Measurements from ENCODE around the gene ZNF688.
"Not testable (repeated sequence)": the region's sequence is repeated elsewhere in the genome, so short reads cannot be mapped to it uniquely, and the experiment has no call there.

Gene ZNF688

GRCh38 chr16:30603945-30604315 lies 32.4 kb upstream of the ZNF688 start:
- in situ Hi-C loops (cut with MboI; ENCODE audit: low sequenced_read_pairs, unreplicated experiment), result loop anchor here (25.0 kb wide), 2 partner anchors 167 to 492 kb away; partner anchors contain the start of genes DCTPP1, GDPD3, MAPK3 and SEPHS2
- TF ChIP-seq, protein P1, sequence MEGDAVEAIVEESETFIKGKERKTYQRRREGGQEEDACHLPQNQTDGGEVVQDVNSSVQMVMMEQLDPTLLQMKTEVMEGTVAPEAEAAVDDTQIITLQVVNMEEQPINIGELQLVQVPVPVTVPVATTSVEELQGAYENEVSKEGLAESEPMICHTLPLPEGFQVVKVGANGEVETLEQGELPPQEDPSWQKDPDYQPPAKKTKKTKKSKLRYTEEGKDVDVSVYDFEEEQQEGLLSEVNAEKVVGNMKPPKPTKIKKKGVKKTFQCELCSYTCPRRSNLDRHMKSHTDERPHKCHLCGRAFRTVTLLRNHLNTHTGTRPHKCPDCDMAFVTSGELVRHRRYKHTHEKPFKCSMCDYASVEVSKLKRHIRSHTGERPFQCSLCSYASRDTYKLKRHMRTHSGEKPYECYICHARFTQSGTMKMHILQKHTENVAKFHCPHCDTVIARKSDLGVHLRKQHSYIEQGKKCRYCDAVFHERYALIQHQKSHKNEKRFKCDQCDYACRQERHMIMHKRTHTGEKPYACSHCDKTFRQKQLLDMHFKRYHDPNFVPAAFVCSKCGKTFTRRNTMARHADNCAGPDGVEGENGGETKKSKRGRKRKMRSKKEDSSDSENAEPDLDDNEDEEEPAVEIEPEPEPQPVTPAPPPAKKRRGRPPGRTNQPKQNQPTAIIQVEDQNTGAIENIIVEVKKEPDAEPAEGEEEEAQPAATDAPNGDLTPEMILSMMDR (IDR thresholded peaks at IDR 0.05; ENCODE audit: borderline replicate concordance, control extremely low read depth, extremely low read depth, insufficient read depth, missing control alignments), result no peak
- DNase-seq (ENCODE audit: low spot score), result no peak

GRCh38 chr16:30602616-30603277 lies 31.2 kb upstream of the ZNF688 start:
- in situ Hi-C loops (cut with MboI; ENCODE audit: low sequenced_read_pairs, unreplicated experiment), result loop anchor here (25.0 kb wide), 2 partner anchors 165 to 490 kb away; partner anchors contain the start of genes DCTPP1, GDPD3, MAPK3 and SEPHS2
- TF ChIP-seq, protein P1 (IDR thresholded peaks at IDR 0.05; ENCODE audit: borderline replicate concordance, control extremely low read depth, extremely low read depth, insufficient read depth, missing control alignments), result no peak
- no peak for DNase-seq (ENCODE audit: low spot score)

DNA sequence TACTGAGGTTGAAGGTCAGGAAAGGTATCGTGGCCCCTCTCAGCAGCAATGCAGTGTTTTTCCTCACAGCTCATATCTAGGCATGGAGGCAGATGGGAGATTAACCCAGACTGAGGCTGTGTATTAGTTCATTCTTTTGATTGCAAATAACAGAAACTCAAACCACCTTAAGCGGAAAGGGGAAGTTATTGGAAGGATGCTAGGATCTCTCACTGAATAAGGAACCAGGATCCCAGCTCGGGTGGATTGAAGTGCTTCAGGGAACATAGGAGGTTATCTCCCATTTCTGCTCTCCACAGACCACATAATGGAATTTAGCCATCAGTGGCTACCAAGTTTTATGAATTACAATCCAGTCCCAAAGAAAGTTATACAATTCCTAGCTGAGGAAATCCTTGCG lies 30.5 kb upstream of the ZNF688 start:
- in situ Hi-C loops (cut with MboI; ENCODE audit: low sequenced_read_pairs, unreplicated experiment), result loop anchor here (25.0 kb wide), 2 partner anchors 165 to 490 kb away; partner anchors contain the start of genes DCTPP1, GDPD3, MAPK3 and SEPHS2
- no peak for DNase-seq (ENCODE audit: low spot score)
- TF ChIP-seq, protein P1 (IDR thresholded peaks at IDR 0.05; ENCODE audit: borderline replicate concordance, control extremely low read depth, extremely low read depth, insufficient read depth, missing control alignments), result no peak

GRCh38 chr16:30600929-30601328 lies 29.4 kb upstream of the ZNF688 start:
- in situ Hi-C loops (cut with MboI; ENCODE audit: low sequenced_read_pairs, unreplicated experiment), result loop anchor here (25.0 kb wide), 2 partner anchors 164 to 489 kb away; partner anchors contain the start of genes DCTPP1, GDPD3, MAPK3 and SEPHS2
- DNase-seq (ENCODE audit: low spot score), result no peak
- TF ChIP-seq, protein P1 (IDR thresholded peaks at IDR 0.05; ENCODE audit: borderline replicate concordance, control extremely low read depth, extremely low read depth, insufficient read depth, missing control alignments), result no peak

DNA sequence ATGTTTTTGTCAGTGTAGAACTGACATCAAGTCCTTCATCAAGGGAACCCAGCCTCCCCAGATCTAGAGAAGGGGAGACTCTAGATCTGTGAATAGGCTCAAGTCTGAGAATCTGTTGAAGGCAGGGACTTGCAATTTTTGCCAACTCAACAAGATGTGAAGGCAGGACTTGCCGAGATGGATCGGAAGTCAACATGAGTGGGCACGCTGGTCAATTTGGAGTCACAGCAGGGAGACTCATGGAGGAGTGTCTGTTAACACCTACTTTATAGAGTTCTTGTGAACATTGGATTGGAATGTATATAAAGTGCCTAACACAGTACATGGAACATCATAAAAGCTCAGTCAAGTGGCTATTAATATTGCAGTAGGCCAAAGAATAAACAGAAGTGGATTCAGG lies 28.7 kb upstream of the ZNF688 start:
- DNase-seq (ENCODE audit: low spot score), result no peak
- TF ChIP-seq, protein P1 (IDR thresholded peaks at IDR 0.05; ENCODE audit: borderline replicate concordance, control extremely low read depth, extremely low read depth, insufficient read depth, missing control alignments), result no peak
- in situ Hi-C loops (cut with MboI; ENCODE audit: low sequenced_read_pairs, unreplicated experiment), result loop anchor here (25.0 kb wide), 2 partner anchors 163 to 488 kb away; partner anchors contain the start of genes DCTPP1, GDPD3, MAPK3 and SEPHS2

DNA sequence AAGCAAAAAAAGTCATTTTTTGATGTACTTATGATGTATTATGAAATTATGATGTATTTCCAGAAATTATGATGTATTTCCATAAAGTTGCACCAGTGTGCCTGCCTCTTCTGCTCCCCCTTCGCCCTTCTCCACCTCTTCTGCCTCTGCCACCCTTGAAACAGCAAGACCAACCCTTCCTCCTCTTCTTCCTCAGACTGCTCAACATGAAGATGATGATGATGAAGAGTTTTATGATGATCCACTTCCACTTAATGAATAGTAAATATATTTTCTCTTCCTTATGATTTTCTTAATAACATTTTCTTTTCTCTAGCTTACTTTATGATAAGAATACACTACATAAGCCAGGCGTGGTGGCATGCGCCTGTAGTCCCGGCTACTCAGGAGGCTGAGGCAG lies 21.4 kb upstream of the ZNF688 start:
- in situ Hi-C loops (cut with MboI; ENCODE audit: low sequenced_read_pairs, unreplicated experiment), result no loop called here
- DNase-seq (ENCODE audit: low spot score), result no peak
- TF ChIP-seq, protein P1 (IDR thresholded peaks at IDR 0.05; ENCODE audit: borderline replicate concordance, control extremely low read depth, extremely low read depth, insufficient read depth, missing control alignments), result no peak

GRCh38 chr16:30590869-30591268 lies 19.4 kb upstream of the ZNF688 start:
- DNase-seq (ENCODE audit: low spot score); in situ Hi-C loops (cut with MboI; ENCODE audit: low sequenced_read_pairs, unreplicated experiment): not testable (repeated sequence)

- DNase-seq (ENCODE audit: low spot score); in situ Hi-C loops (cut with MboI; ENCODE audit: low sequenced_read_pairs, unreplicated experiment): not testable (repeated sequence)
Measured at GRCh38 chr16:30589582-30589981, 18.1 kb upstream of the ZNF688 start.
